Left ventricle myocardium inferior (tissue), 1 donor: ENCODE measurements around the gene KIF22. TPM values are rescaled to one million over a fixed set of nuclear protein-coding genes. Genes with fewer than 3 reads are reported as not detected.
A peak's percentile ranks its signal among the peaks of the same experiment; 100 is the strongest.

Experiments
- DNase-seq: peaks from one replicate; pipeline ENCODE4 v3.0.0-alpha.2; 2020
- H3K27ac ChIP-seq: fragments of 200-600 bp; replicated peaks from 2 replicates; pipeline ENCODE4 v1.8.0; 2021
- H3K27me3 ChIP-seq: fragments of 200-600 bp; 2 replicates; pipeline ENCODE4 v1.8.0; 2021; ENCODE audit warnings: low read depth
- H3K36me3 ChIP-seq: fragments of 200-600 bp; 2 replicates; pipeline ENCODE4 v1.8.0; 2021
- H3K4me1 ChIP-seq: fragments of 200-600 bp; 2 replicates; pipeline ENCODE4 v1.8.0; 2021
- H3K4me3 ChIP-seq: fragments of 200-600 bp; 2 replicates; pipeline ENCODE4 v1.8.0; 2021; ENCODE audit warnings: mild to moderate bottlenecking, moderate library complexity
- H3K9me3 ChIP-seq: fragments of 200-600 bp; replicated peaks from 2 replicates; pipeline ENCODE4 v1.8.0; 2021
- intact Hi-C: fragments of 100-400 bp; cut with micrococcal nuclease; formaldehyde crosslinking; loops from one replicate; pipeline ENCODE4 v1.11.0; 2022
- total RNA-seq: library from RNA; stranded (reverse); fragmentation: NEBNext Ultra II Directional; extraction: Animal tissue kit (Norgen Biotek cat#: 25700); gene quantifications from one replicate; pipeline ENCODE4 v1.2.1, GENCODE V29; 2021
- TF ChIP-seq, protein P1 (sequence below): fragments of 200-600 bp; IDR thresholded peaks from 2 replicates; pipeline ENCODE4 v1.8.0; 2021; ENCODE audit warnings: antibody characterized with exemption, mild to moderate bottlenecking, borderline replicate concordance
- donor health status: DM: no; HTN: yes; CAD: no; lungs with severe emphysema.

KIF22 gene
- total RNA-seq, 1 donor from 2014 or later, result 46.9 TPM

DNA sequence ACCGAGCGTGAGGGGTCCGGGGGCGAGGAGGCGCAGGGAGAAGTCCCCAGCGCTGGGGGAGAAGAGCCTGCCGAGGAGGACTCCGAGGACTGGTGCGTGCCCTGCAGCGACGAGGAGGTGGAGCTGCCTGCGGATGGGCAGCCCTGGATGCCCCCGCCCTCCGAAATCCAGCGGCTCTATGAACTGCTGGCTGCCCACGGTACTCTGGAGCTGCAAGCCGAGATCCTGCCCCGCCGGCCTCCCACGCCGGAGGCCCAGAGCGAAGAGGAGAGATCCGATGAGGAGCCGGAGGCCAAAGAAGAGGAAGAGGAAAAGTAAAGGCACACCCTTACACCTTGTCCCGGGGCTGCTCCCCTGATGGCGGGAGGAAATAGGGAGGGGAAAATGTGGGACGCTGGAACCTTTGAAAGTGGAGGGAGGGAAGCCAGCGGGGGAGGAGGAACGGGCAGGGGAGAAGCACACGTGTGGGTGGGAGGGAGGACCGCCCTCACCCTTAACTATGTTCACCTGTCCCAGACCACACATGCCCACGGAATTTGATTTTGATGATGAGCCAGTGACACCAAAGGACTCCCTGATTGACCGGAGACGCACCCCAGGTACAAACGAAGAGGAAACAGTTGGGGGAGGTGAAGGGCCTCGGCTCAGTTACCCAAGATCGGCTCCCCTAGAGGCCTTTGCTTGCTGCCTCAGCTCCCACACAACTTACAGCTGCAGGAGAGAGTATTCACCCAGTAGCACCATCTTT is 26.3 kb downstream of the KIF22 start:
- Histone ChIP-seq H3K4me1 (peaks cover 87% of the 10 kb centered on the region), H3K9me3 (no peaks in the 10 kb centered on the region), H3K4me3 (peak overlapping the region; percentile 84), H3K27me3 (no peaks in the 10 kb centered on the region), H3K36me3 (peaks cover 22% of the 10 kb centered on the region), H3K27ac (peak overlapping the region; percentile 97)
- DNase-seq, result peak; percentile 66
- intact Hi-C loops, result no loop called here
- TF ChIP-seq, protein P1, sequence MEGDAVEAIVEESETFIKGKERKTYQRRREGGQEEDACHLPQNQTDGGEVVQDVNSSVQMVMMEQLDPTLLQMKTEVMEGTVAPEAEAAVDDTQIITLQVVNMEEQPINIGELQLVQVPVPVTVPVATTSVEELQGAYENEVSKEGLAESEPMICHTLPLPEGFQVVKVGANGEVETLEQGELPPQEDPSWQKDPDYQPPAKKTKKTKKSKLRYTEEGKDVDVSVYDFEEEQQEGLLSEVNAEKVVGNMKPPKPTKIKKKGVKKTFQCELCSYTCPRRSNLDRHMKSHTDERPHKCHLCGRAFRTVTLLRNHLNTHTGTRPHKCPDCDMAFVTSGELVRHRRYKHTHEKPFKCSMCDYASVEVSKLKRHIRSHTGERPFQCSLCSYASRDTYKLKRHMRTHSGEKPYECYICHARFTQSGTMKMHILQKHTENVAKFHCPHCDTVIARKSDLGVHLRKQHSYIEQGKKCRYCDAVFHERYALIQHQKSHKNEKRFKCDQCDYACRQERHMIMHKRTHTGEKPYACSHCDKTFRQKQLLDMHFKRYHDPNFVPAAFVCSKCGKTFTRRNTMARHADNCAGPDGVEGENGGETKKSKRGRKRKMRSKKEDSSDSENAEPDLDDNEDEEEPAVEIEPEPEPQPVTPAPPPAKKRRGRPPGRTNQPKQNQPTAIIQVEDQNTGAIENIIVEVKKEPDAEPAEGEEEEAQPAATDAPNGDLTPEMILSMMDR, result no peak

DNA sequence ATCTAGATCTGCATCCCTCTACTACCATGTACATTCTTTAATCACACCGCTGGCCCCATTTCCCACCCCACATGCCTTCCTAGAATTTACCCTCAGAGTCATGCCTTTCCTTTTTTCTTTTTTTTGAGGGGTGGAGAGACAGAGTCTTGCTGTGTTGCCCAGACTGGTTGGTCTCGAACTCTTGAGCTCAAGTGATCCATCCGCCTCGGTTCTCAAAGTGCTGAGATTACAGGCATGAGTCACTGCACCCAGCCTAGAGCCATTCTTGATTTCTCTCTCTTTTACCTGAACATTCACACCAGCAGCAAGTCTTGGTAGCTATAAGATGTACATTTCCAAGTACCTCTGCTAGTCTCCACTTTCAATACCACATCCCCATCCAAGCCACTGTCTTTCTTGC is 27.5 kb downstream of the KIF22 start:
- H3K4me1 ChIP-seq, result peaks cover 86% of the 10 kb centered on the region
- H3K4me3 ChIP-seq, result no peak overlapping the region
- TF ChIP-seq, protein P1, result no peak
- H3K27me3 ChIP-seq, result no peaks in the 10 kb centered on the region
- intact Hi-C loops, result no loop called here
- peaks cover 22% of the 10 kb centered on the region for H3K36me3 ChIP-seq
- no peak for DNase-seq
- peak overlapping the region; percentile 97 for H3K27ac ChIP-seq
- no peaks in the 10 kb centered on the region for H3K9me3 ChIP-seq

DNA sequence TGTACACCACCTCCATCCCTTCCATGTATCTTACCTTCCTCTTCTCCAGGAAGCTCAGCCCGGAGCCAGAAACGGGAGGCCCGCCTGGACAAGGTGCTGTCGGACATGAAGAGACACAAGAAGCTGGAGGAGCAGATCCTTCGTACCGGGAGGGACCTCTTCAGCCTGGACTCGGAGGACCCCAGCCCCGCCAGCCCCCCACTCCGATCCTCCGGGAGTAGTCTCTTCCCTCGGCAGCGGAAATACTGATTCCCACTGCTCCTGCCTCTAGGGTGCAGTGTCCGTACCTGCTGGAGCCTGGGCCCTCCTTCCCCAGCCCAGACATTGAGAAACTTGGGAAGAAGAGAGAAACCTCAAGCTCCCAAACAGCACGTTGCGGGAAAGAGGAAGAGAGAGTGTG is 29.0 kb downstream of the KIF22 start:
- no peaks in the 10 kb centered on the region for H3K9me3 ChIP-seq
- intact Hi-C loops, result no loop called here
- TF ChIP-seq, protein P1, result no peak
- peak overlapping the region; percentile 87 for H3K27ac ChIP-seq
- H3K4me1 ChIP-seq, result peaks cover 86% of the 10 kb centered on the region
- H3K36me3 ChIP-seq, result peaks cover 22% of the 10 kb centered on the region
- H3K4me3 ChIP-seq, result peak overlapping the region; percentile 81
- H3K27me3 ChIP-seq, result no peaks in the 10 kb centered on the region
- DNase-seq, result no peak

DNA sequence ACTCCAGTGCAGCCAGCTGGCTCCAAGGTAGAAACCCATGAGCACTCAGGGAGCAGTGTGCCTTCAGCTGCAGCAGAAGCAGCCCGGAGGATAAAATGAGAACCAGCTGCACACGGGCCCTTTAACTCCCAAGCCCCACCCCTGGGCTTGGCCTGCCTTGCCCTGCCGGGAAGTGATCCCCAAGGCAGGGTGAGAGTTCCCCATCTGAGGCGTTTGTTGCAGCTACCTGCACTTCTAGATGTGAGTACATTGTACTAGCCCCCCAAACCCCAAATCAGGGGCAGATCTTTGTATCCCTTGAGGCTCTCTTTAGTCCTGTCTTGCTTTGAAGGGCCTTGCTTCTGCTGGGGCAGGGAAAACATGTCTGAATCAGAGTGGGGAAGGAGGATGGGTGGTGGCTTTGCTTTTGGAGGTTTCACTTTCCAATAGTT is 29.7 kb downstream of the KIF22 start, which contains the start of gene MVP:
Gene MVP, plus strand, starts transcription at position 192 of the 431 bp plus-strand sequence. CDS start 10,088 bp downstream, outside the sequence.
- intact Hi-C loops, result no loop called here
- no peaks in the 10 kb centered on the region for H3K9me3 ChIP-seq

DNA sequence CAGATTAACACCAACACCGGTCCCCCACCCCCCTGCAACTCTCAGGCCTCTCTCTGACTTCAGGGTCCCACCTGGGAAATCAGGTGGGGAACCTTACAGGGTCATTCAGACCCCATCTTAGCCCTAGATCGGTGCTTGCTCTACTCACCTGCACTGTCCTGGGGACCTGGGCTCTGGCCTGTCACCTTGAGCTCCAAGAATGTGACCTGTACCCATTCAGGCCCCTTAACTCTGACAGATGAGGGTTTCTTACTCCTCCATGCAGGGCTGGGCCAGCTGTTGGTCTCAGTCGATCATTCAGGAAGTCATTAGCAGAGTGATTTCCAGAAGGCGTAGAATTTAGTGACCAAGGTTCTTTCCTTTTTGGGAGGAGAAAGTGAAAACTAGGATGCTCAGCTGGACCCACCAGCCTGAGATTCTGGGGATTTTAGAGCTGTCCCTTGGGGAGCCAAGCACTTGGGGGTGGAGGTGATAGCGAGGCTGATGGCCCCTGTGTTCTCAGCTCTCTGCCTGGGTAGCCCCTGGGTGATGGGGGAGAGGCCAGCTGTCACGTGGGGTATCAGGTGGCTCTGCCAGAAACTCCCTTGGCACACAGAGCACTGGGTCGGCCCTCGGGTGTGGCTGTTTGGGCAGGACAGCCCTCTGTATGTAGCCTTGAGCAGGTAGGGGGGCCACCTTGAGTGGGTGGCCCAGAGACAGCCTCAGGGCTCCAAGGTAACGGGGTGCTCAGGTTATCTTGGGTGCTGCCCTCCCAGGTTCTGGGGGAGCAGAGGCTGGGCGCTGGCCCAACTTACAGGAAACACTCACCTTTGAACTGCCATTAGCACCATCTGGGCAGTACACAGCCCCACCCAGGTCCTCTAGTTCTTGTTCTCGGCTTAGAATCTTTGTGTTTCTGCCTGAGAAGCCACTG is 30.4 kb downstream of the KIF22 start:
- intact Hi-C loops, result no loop called here

More for the DNA sequence above, 29.7 kb downstream of the KIF22 start, which contains the start of gene MVP:
- Histone ChIP-seq H3K27ac (peak within 1 kb of the TSS; percentile 87), H3K4me3 (peak within 1 kb of the TSS; percentile 81), H3K4me1 (peaks cover 87% of the 10 kb centered on the region), H3K27me3 (no peaks in the 10 kb centered on the region), H3K36me3 (peaks cover 22% of the 10 kb centered on the region)
- TF ChIP-seq, protein P1, result no peak
- DNase-seq, result peak; percentile 67

More for the DNA sequence above, 30.4 kb downstream of the KIF22 start:
- DNase-seq, result no peak
- Histone ChIP-seq H3K9me3 (no peaks in the 10 kb centered on the region), H3K36me3 (peaks cover 22% of the 10 kb centered on the region), H3K27ac (peak overlapping the region; percentile 87), H3K4me3 (peak overlapping the region; percentile 81), H3K4me1 (peaks cover 92% of the 10 kb centered on the region), H3K27me3 (no peaks in the 10 kb centered on the region)
- TF ChIP-seq, protein P1, result no peak
